T-helper 1 cell treated with Interleukin-12 subunit alpha and Interleukin-12 subunit beta and Interleukin-4 antibody, amounts not matched to agents 30 ng/mL and 1 ng/mL, for 36 hours (primary cell): ENCODE measurements around the gene GRN. TPM values are rescaled to one million over a fixed set of nuclear protein-coding genes. Genes with fewer than 3 reads are reported as not detected.
"Not testable (repeated sequence)": the region's sequence is repeated elsewhere in the genome, so short reads cannot be mapped to it uniquely, and the experiment has no call there.

Source experiments
- intact Hi-C: fragments of 100-400 bp; cut with micrococcal nuclease; formaldehyde crosslinking; loops from one replicate; pipeline ENCODE4 v1.15.1; 2024
- total RNA-seq: library from RNA; stranded (reverse); gene quantifications from 2 replicates; pipeline ENCODE4 v1.2.3, GENCODE V29; 2022

Gene GRN
- total RNA-seq, 1 donor from 2014 or later, result 58.0 TPM

DNA sequence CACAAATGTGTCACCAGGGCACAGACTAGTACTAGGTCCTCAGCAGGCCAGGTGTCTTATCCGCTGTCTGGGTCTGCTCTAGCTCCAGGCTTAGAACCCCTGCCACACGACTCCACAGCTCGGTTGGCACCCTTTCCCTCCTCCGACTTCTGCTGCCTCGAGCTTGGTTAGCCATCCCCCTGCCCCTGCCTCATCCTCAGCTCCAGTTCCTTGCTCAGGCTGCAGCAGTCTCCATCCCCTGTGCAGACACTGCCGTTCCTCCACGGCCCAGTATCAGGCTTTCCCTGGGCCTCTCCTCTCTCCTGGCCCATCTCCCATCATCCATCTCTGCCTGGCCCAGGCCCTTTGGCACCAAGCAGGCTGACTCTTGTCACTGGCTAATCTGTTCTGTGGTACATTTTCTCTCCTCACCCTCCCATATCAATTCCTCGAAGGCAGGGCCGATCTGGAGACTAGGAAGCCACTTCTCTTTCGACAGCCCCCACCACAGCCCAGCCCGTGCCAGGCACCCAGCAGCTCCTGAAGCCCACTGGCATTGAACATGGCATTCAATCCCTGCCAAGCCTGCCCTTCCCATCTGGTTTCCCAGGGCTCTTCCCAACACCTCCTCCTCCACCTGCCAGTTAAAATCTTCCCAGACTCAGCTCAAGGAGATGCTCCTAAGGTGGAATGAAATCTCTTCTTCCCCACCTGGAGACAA lies 1.4 kb upstream of the GRN start:
- intact Hi-C loops, result loop anchor here (2.0 kb wide), 1 partner anchor 29 kb away; no protein-coding TSS in a partner anchor

DNA sequence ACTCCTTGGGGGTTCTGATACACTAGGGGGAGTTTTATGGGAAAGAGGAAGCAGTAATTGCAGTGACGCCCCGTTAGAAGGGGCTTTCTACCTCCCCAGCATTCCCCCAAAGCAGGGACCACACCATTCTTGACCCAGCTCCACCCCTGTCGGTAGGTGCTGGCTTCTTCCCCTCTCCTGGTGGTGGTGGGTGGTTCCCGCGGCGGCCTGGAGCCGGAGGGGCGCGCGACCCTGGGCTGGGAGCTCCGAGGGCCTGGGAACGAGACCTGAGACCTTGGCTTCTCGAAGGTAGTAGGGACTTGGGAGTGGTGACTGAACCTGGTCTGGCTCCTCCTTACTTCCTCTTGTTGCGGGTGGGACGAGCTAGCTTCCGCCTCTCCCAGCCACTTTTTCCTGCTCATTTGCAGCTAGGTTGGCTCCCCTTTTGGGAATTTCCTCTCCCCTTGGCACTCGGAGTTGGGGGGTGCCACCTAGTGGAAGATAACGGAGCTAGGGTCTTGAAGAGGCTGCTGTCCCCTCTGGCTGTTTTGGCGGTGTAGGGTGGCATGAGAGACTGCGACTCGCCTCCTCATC lies 438 bp downstream of the GRN start:
- intact Hi-C loops, result loop anchor here (1.0 to 2.0 kb wide), 7 partner anchors 14 to 204 kb away; partner anchors contain the start of genes GPATCH8 and HROB

DNA sequence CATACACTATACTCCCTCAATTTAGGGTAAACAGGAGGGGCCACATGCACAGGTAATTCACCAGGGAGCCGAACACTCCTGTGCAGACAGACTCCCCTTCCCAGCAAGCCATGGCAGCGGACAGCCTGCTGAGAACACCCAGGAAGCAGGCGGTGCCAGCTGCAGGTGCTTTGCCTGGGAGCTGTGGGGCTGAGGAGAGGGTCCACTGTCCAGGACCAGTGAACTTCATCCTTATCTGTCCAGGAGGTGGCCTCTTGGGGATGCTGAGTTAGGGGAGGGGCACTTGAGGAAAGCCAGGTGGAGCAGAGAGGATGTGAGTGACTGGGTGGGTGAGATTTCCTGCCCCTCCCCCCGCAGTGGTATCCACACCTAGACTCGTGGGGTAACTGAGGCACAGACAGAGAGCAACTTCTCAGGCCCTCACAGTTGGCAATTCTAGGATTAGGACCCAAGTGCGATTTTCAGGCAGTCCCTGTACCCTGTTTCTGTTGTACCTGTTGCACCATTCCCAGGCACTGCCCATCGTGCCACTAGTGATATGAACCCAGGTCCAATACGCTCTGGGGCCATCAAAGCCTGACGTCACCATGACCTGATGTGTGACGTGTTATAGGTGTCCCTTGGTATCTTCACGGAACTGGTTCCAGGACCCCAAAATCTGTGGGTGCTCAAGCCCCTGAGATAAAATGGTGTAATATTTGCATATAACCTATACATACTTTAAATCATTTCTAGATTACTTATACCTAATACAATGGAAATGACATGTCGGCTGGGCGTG lies 1.2 kb downstream of the GRN start:
- intact Hi-C loops, result no loop called here

DNA sequence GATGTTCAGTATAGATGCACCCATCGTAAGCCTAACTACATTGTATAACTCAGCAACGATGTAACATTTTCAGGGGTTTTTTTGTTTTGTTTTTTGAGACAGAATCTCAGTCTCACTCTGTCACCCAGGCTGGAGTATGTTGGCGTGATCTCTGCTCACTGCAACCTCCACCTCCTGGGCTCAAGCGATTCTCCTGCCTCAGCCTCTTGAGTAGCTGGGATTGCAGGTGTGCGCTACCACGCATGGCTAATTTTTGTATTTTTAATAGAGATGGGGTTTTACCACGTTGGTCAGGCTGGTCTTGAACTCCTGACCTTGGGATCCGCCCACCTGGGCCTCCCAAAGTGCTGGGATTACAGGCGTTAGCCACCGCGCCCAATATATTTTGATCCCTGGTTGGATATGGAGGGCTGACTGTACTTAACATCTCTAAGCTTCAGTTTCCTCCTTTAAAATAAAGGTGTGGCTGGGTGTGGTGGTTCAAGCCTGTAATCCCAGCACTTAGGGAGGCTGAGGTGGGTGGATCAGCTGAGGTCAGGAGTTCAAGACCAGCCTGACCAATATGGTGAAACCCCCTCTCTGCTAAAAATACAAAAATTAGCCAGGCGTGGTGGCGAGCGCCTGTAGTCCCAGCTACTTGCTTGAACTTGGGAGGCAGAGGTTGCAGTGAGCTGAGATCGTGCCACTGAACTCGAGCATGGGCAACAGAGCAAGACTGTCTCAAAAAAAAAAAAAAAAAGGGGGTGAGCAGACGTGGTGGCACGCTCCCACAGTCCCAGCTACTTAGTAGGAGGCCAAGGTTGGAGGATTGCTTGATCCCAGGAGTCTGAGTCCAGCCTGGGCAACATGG lies 2.3 kb downstream of the GRN start:
- intact Hi-C loops, result not testable (repeated sequence)

DNA sequence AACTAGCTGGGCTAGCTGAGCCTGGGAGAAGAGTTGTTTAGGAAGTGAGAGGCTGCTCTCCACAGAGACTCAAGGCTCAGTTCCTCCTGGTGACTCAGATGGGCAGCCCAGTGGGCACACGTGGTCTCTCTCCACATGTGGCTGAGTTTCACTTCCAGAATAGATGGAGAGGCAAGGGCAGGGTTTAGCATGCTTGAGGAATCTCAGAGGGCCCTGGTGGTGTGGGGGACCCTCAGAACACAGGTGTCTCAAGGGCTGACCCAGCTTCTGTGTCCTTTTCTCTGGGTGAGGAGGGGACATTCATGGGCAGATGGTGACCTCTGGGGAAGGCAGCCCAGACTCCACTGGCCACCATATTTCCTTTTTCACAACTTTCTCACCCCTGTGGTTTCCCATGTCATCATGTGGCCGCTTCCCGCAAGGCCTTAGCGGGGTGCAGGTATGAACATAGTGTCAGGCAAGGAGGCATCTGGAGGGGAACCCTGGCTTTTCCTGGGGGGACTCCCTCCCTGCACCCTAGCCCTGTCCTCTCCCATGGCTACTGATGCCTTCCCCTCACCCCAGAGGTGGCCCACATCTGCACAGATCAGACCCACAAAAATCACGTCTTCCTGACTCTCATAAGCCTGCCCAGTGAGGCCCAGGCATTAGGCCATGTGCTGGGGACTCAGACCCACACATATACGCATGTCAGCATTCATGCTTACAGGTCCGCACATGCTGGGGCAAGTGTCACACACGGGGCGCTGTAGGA lies 3.3 kb downstream of the GRN start:
- intact Hi-C loops, result no loop called here

DNA sequence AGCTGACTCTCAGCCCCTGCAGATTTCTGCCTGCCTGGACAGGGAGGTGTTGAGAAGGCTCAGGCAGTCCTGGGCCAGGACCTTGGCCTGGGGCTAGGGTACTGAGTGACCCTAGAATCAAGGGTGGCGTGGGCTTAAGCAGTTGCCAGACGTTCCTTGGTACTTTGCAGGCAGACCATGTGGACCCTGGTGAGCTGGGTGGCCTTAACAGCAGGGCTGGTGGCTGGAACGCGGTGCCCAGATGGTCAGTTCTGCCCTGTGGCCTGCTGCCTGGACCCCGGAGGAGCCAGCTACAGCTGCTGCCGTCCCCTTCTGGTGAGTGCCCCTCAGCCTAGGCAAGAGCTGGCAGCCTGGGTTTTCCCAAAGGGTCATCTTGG lies 3.9 kb downstream of the GRN start:
- intact Hi-C loops, result no loop called here

DNA sequence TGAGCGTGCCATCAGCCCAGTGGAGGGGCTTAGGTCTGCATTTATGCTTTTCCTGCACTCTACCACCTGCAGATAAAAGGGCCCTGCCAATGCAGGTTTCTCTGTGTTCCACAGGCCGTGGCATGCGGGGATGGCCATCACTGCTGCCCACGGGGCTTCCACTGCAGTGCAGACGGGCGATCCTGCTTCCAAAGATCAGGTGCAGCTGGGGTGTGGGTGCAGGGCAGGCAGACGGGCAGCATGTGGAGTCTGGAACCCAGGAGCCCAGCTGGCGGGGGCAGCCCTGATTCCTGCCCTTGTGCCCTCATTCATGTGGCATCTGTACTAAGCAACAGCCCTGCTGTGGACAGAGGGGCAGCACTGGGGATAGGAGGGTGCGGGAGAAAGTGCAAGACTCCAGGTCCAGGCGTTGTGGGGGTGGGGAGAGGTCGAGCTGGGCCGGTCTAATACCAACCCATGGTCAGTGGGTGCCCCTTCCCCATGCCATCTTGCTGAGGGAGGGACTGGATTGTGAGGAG lies 4.5 kb downstream of the GRN start:
- intact Hi-C loops, result loop anchor here (1.0 kb wide), 1 partner anchor 208 kb away; the partner anchor contains the start of gene HROB

DNA sequence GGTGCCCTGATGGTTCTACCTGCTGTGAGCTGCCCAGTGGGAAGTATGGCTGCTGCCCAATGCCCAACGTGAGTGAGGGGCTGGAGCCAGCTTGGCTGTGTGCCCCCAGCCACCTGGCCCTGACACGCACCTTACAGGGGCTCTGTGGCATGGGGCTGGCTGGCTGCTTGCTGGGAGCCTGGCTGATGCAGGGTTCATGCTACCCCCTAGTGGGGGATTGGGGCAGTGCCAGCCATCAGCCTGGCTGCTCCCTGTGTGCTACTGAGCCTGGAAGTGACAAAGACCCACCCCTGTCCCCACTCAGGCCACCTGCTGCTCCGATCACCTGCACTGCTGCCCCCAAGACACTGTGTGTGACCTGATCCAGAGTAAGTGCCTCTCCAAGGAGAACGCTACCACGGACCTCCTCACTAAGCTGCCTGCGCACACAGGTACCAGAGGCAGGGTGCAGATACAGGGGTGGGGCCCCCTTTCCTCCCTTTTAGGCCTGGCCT lies 5.7 kb downstream of the GRN start:
- intact Hi-C loops, result loop anchor here (1.0 kb wide), 1 partner anchor 209 kb away; the partner anchor contains the start of gene HROB

DNA sequence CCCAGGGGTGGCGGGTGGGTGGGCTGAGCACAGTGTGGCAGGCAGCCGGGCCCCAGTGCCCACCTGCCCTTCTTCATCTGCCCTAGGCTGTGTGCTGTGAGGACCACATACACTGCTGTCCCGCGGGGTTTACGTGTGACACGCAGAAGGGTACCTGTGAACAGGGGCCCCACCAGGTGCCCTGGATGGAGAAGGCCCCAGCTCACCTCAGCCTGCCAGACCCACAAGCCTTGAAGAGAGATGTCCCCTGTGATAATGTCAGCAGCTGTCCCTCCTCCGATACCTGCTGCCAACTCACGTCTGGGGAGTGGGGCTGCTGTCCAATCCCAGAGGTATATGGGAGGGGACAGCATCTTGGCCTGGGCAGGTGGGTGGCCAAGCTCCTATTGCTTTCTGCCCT lies 6.4 kb downstream of the GRN start:
- intact Hi-C loops, result no loop called here

DNA sequence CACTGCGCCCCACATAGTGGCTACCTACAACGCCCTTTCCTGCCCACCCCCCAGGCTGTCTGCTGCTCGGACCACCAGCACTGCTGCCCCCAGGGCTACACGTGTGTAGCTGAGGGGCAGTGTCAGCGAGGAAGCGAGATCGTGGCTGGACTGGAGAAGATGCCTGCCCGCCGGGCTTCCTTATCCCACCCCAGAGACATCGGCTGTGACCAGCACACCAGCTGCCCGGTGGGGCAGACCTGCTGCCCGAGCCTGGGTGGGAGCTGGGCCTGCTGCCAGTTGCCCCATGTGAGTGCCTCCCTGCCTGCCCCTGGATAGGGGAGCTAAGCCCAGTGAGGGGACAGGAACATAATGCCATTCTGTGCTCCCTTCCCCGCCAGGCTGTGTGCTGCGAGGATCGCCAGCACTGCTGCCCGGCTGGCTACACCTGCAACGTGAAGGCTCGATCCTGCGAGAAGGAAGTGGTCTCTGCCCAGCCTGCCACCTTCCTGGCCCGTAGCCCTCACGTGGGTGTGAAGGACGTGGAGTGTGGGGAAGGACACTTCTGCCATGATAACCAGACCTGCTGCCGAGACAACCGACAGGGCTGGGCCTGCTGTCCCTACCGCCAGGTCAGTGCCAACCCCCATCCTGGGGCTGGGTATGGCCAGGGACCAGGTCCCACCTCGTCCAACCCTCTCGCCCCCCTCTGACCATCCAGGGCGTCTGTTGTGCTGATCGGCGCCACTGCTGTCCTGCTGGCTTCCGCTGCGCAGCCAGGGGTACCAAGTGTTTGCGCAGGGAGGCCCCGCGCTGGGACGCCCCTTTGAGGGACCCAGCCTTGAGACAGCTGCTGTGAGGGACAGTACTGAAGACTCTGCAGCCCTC lies 7.1 kb downstream of the GRN start:
- intact Hi-C loops, result no loop called here

DNA sequence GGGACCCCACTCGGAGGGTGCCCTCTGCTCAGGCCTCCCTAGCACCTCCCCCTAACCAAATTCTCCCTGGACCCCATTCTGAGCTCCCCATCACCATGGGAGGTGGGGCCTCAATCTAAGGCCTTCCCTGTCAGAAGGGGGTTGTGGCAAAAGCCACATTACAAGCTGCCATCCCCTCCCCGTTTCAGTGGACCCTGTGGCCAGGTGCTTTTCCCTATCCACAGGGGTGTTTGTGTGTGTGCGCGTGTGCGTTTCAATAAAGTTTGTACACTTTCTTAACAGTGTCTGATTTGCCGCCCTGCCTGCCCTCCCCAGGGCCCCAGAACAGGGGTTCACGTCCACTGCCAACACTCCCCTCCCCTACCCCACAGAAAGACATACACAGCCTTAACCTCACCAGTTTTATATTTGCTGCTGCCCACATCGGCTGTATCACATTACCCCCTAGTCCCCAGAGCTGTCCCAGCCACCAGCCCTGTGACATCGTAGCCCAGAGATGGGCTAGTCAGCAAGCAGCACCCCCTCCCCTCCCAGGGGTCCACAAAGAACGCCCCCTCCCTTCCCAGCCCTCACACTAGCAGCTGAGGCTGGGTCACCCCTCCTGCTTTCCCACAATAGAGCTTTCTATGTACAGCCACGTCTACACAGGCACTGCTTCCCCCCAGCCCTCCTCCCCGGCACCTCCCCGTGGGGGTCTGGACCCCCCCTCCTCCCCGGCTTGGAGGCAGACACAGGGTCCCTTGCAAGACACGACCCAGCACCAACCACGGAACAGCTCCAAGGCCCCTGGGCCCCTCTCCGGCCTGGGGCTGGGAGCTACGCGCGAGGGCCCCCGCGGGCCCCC lies 7.9 kb downstream of the GRN start:
- intact Hi-C loops, result no loop called here

DNA sequence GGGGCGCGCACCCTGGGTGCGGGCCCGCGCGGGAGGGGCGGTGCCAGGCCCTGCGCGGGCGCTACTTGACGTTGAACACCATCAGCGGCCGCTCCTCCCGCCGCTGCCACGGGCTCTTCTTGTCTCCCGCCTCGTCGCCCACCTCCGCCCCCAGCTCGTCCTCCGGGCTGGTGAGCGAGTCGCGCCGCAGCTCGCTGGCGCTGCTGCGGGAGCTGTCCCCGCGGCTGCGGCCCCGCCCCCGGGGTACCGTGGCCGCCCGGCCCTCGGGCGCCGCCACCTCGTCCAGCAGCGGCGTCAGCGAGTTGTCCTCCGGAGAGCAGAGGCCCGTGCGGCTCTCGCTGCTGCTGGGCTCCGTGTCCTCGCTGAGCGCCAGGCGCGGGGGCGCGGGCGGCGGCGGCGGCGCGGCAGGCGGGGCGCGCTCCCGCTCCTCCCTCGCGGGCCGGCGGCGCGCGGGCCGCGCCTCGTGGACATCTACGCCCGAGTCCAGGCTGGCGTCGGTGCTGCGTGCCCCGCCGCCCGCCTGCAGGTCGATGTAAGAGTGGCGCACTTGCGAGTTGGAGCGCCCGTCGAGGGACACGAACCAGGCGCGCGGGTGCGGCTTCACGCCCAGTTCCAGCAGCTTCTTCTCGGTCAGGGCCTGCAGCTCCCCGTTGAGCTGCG lies 8.7 kb downstream of the GRN start:
- intact Hi-C loops, result no loop called here

DNA sequence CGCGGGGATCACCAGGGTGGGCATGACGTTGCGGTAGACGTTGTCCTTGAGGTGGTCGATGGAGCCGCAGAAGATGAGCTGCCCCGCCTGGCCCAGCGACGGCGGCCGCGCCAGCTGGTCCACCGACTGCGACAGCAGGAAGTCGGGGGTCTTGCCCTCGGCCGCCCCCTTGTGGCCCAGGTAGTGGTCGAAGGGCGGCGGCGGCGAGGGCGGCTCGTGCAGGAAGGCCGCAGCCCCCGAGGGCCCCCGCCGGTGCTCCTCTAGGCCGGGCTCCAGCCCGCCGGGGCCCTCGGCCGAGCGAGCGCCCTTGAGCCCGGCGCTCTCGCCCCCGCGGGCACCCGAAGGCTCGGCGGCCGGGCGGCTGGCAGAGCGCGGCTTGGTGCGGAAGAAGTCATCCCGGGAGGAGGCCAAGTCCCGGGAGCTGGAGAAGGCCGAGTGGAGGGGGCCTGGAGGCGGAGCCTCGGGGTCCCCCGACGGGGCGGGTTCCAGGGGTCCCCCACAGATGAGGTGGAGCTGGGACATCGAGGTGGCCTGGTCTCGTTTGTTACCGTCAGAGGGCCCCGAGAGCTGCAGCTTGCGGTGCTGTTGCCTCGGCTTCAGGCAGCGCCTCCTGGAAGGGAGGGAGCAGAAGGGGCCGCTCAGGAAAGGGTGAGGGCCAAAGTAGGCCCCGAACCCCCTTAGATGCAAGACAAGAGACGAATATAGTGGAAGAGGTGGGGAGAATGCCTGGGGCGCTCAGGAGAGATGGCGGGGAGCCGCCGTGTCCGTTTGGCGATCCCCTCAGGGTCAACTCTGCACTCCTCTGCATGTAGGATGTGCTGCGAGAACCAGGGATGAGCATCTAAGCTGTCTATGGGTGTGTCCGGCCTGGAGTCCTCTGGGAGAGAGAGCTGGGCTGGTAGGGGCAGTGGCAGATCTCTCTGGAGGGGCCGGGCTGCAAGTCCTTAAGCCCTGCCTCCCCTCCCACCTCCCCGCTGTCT lies 9.8 kb downstream of the GRN start:
- intact Hi-C loops, result no loop called here

DNA sequence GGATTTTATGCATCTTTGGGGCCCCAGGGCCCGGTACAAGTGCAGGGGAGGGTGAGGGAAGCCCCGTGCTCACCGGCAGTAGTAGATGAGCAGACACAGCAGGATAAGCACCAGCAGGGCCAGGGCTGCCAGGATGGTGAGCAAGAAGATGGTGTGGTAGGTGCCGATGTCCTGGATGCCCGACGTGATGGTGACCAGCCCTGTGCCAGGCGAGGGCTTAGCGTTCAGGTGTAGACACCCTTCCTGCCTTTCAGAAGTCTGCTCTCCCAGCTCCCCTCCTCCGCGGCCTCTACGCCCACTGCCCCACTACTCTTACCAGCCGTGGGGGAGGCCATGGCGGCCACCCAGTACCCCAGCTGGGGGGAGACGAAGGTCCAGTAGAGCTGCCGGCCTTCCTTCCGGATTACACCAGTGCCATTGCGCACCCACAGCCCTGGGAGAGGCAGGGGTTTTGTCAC lies 10.6 kb downstream of the GRN start:
- intact Hi-C loops, result no loop called here

DNA sequence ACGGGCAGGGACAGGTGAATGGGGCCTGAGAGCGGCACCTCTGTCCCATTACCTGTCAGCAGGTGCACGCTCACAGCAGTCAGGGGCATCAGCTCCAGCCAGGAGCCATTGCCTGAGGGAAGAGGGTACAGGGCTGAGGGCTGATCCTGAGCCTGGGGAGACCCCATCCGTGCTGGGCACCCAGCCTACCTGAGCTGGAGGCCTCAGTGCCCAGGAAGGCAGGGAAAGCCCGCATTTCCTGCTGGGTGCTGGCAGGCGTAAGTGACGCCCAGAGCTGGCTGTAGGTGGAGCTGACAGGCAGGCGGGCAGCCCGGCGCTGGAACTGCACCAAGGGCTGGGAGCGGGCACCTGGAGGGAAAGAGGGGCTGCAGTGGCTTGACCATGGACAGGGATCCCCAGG lies 11.1 kb downstream of the GRN start:
- intact Hi-C loops, result no loop called here

DNA sequence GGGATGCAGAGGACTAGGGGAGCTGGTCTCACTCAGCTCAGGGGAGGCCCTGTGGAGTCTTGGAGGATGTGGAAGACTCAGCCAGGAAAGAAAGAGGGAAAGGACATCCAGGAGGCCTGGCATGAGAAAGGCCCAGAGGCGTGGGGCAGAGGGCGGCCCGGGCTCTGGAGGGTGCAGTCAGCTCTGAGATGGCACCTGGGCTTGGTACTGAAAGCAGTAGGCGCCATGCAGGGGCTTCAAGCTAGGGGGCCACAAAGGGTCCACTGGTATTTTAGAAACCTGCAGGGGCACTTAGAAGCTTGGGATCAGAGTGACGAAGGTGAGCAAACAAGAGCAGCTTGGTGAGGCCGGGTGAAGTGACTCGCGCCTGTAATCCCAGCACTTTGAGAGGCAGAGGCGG lies 13.0 kb downstream of the GRN start:
- intact Hi-C loops, result no loop called here

DNA sequence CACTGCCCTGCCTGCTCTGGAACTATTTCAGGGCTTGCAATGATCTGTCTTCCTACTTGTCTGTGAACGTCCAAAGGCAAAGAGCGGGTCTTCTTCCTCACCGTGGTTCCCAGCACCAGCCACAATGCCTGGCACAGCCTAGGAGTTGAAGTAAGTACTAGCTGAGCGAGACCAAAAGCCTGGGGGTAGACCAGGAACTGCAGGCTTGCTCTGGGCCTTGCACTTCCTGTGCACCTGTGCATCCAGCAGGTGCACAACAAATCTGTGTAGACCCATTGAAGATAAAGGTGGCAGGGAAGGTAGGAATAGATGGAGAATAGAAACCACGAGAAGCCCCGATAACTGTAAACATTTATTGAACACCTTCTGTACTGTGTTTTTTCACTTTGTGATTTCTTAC lies 13.9 kb downstream of the GRN start:
- intact Hi-C loops, result no loop called here
